Panc1 (cell line): Measurements from ENCODE around the gene BNIP5. TPM values are rescaled to one million over a fixed set of nuclear protein-coding genes. Genes with fewer than 3 reads are reported as not detected.

ENCODE experiments used
- ATAC-seq: fragments of 200-7000 bp; cut with Tn5 transposase; 2 replicates; pipeline ENCODE4 v1.9.1; 2020; ENCODE audit warnings: mild to moderate bottlenecking, moderate library complexity
- BruUV-seq: library from RNA; stranded (reverse); fragments of 400-500 nt; replicated peaks from 2 replicates; lab custom pipeline; 2021; lab: Mats Ljungman, UMichigan
- CTCF ChIA-PET: fragments of 300-600 bp; sonication (Branson Sonifier 250); formaldehyde crosslinking; loops from one replicate; lab custom pipeline; 2022; ENCODE audit warnings: antibody characterized with exemption; lab: Charles Lee
- POLR2A ChIA-PET: fragments of 300-600 bp; sonication (Branson Sonifier 250); formaldehyde crosslinking; loops from one replicate; lab custom pipeline; 2022; ENCODE audit warnings: antibody characterized with exemption; lab: Charles Lee
- DNase-seq: peaks from one replicate; pipeline ENCODE4 v3.0.0-alpha.2; 2010; ENCODE audit warnings: low read depth, low spot score
- H3K27ac ChIP-seq: 2 replicates; pipeline ENCODE4 v1.5.1; 2011; ENCODE audit warnings: mild to moderate bottlenecking, low read length, inconsistent platforms
- H3K27me3 ChIP-seq: fragments of 200-500 bp; sonication (Bioruptor generic); 2 replicates; pipeline ENCODE4 v1.6.0; 2014; ENCODE audit warnings: low read length, inconsistent platforms; ENCODE audit not compliant: control insufficient read depth, insufficient read depth
- H3K36me3 ChIP-seq: fragments of 200-500 bp; sonication (Bioruptor generic); 2 replicates; pipeline ENCODE4 v1.5.1; 2014; ENCODE audit warnings: inconsistent platforms, mild to moderate bottlenecking, low read length, moderate library complexity; ENCODE audit not compliant: control insufficient read depth, insufficient read depth
- H3K4me1 ChIP-seq: 2 replicates; pipeline ENCODE4 v1.5.1; 2011; ENCODE audit warnings: inconsistent platforms, mild to moderate bottlenecking, low read length, moderate library complexity; ENCODE audit not compliant: control insufficient read depth, insufficient read depth
- H3K4me3 ChIP-seq, 2 experiments: 2 replicates each; pipeline ENCODE4 v1.5.1; 2011 to 2012; ENCODE audit warnings: low read depth in 2 of 2, low read length in 2 of 2, mild to moderate bottlenecking in 2 of 2, inconsistent platforms in 1 of 2, moderate library complexity in 1 of 2
- H3K9me3 ChIP-seq: fragments of 200-500 bp; sonication (Bioruptor generic); 2 replicates; pipeline ENCODE4 v1.5.1; 2014; ENCODE audit warnings: low read depth, mild to moderate bottlenecking, inconsistent platforms, low read length, moderate library complexity; ENCODE audit not compliant: control insufficient read depth, insufficient read depth
- POLR2AphosphoS5 ChIP-seq: IDR thresholded peaks from 2 replicates; pipeline ENCODE4 v1.6.1; 2012; ENCODE audit warnings: mild to moderate bottlenecking, low read depth, low read length, moderate library complexity
- SIN3A ChIP-seq: IDR thresholded peaks from 2 replicates; pipeline ENCODE4 v1.6.1; 2012; ENCODE audit warnings: low read depth, mild to moderate bottlenecking, low read length, moderate library complexity, borderline replicate concordance; ENCODE audit not compliant: insufficient read depth
- TCF7L2 ChIP-seq: IDR thresholded peaks from 2 replicates; pipeline ENCODE4 v1.6.1; 2011; ENCODE audit warnings: mild to moderate bottlenecking, low read depth, low read length, inconsistent platforms
- in situ Hi-C: cut with HindIII; loops from 2 replicates; pipeline ENCODE4 v1.10.0; 2016; ENCODE audit warnings: low sequenced_read_pairs, low pct_unique_long_range_greater_than_20kb
- intact Hi-C: fragments of 100-400 bp; cut with micrococcal nuclease; formaldehyde crosslinking; loops from one replicate; pipeline ENCODE4 v1.10.0; 2022; ENCODE audit not compliant: unreplicated experiment
- total RNA-seq: library from RNA; stranded (reverse); gene quantifications from one replicate; pipeline ENCODE4 v1.2.1, GENCODE V29; 2021; ENCODE audit not compliant: unreplicated experiment
- TF ChIP-seq, protein P1 (sequence below), 2 experiments: IDR thresholded peaks; 2 replicates each; pipeline ENCODE4 v1.6.1; 2011 to 2012; ENCODE audit warnings: low read depth in 2 of 2, control low read depth in 1 of 2, low read length in 1 of 2, mild to moderate bottlenecking in 1 of 2, moderate library complexity in 1 of 2; ENCODE audit not compliant: insufficient read depth in 1 of 2
- TF ChIP-seq, protein P2 (sequence below): fragments of 450-650 bp; IDR thresholded peaks from 2 replicates; pipeline ENCODE4 v1.5.1; 2017; ENCODE audit warnings: mild to moderate bottlenecking

The BNIP5 gene
- total RNA-seq, 1 experiment from 2014 or later, result not detected

DNA sequence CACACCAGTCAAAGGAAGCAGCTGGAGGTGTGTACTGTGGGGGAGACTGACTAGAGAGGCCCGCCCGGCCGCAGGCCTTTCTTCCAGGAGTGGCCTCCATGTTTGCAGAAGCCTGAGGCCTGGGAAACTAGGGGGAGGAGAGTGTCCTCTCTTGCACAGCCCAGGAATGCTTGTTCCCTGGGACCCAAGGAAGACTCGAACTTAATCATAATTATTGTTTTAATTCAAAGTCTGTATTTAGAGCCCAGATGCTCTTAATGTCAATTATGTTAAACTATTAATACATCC, 23.1 kb downstream of the BNIP5 start:
- H3K9me3 ChIP-seq, result no peaks in the 10 kb centered on the region
- POLR2A ChIA-PET, result no interaction called here
- DNase-seq, result no peak
- BruUV-seq, result no TSS peak
- ATAC-seq, result no peak
- TF ChIP-seq POLR2AphosphoS5, result no peak
- TF ChIP-seq TCF7L2, result no peak
- TF ChIP-seq, protein P1, sequence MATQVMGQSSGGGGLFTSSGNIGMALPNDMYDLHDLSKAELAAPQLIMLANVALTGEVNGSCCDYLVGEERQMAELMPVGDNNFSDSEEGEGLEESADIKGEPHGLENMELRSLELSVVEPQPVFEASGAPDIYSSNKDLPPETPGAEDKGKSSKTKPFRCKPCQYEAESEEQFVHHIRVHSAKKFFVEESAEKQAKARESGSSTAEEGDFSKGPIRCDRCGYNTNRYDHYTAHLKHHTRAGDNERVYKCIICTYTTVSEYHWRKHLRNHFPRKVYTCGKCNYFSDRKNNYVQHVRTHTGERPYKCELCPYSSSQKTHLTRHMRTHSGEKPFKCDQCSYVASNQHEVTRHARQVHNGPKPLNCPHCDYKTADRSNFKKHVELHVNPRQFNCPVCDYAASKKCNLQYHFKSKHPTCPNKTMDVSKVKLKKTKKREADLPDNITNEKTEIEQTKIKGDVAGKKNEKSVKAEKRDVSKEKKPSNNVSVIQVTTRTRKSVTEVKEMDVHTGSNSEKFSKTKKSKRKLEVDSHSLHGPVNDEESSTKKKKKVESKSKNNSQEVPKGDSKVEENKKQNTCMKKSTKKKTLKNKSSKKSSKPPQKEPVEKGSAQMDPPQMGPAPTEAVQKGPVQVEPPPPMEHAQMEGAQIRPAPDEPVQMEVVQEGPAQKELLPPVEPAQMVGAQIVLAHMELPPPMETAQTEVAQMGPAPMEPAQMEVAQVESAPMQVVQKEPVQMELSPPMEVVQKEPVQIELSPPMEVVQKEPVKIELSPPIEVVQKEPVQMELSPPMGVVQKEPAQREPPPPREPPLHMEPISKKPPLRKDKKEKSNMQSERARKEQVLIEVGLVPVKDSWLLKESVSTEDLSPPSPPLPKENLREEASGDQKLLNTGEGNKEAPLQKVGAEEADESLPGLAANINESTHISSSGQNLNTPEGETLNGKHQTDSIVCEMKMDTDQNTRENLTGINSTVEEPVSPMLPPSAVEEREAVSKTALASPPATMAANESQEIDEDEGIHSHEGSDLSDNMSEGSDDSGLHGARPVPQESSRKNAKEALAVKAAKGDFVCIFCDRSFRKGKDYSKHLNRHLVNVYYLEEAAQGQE (IDR thresholded peaks at IDR 0.05; ENCODE audit: insufficient read depth in 1 of 2, low read depth in 2 of 2, low read length in 1 of 2), result no peak
- no peaks in the 10 kb centered on the region for H3K4me1 ChIP-seq
- CTCF ChIA-PET, result no interaction called here
- H3K27ac ChIP-seq, result no peak overlapping the region
- in situ Hi-C loops, result no loop called here
- intact Hi-C loops, result no loop called here
- H3K36me3 ChIP-seq, result no peaks in the 10 kb centered on the region
- peaks cover 3% of the 10 kb centered on the region; the same call in 1 of the 2 replicates for H3K27me3 ChIP-seq
- no peak overlapping the region for H3K4me3 ChIP-seq

DNA sequence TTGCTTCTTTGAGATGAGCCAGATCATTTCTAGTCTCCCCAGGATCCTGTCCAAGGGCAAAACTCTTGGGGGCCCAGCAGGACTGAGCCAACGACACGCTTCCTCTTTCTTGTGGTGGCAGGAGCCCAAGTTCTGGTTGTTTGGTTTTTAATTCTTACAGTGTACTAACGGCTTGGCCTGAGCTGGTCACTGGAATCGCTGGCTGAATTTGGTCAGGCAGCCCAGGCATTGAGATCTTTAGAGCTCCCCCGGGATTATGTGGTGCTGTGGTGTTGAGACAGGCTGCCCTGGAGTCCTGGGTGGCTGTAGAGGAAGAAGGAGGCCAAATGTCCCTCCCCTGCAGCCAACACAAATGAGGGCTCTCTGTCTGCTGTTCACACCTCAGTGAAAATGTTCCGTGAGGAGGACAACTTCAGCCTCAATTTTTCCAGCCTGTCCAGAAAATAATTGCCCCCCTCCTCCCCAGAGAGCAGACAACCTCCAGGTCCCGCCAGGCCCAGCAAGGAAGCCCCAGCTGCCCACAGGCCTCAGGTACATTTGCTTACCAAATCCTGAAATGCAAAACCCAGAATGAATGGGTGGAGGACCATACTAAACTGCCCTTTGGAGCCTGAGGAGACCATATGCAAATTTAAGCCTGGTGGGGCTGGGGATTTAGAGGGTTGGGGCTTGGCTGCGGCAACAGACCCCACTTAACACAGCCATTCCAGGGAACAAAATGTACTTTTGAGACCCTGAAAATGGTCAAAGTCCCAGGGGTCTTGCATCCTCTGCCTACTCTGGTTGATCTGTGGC, 23.6 kb downstream of the BNIP5 start:
- Histone ChIP-seq H3K36me3 (no peaks in the 10 kb centered on the region), H3K27me3 (peaks cover 3% of the 10 kb centered on the region; the same call in 1 of the 2 replicates), H3K4me1 (no peaks in the 10 kb centered on the region), H3K9me3 (no peaks in the 10 kb centered on the region), H3K4me3 (no peak overlapping the region), H3K27ac (no peak overlapping the region)
- no peak for TF ChIP-seq TCF7L2
- TF ChIP-seq, protein P2, sequence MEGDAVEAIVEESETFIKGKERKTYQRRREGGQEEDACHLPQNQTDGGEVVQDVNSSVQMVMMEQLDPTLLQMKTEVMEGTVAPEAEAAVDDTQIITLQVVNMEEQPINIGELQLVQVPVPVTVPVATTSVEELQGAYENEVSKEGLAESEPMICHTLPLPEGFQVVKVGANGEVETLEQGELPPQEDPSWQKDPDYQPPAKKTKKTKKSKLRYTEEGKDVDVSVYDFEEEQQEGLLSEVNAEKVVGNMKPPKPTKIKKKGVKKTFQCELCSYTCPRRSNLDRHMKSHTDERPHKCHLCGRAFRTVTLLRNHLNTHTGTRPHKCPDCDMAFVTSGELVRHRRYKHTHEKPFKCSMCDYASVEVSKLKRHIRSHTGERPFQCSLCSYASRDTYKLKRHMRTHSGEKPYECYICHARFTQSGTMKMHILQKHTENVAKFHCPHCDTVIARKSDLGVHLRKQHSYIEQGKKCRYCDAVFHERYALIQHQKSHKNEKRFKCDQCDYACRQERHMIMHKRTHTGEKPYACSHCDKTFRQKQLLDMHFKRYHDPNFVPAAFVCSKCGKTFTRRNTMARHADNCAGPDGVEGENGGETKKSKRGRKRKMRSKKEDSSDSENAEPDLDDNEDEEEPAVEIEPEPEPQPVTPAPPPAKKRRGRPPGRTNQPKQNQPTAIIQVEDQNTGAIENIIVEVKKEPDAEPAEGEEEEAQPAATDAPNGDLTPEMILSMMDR, result no peak
- no peak for TF ChIP-seq POLR2AphosphoS5
- TF ChIP-seq, protein P1 (IDR thresholded peaks at IDR 0.05; ENCODE audit: insufficient read depth in 1 of 2, low read depth in 2 of 2, low read length in 1 of 2), result no peak
- TF ChIP-seq SIN3A, result no peak
- DNase-seq (no peak), ATAC-seq (no peak)
- intact Hi-C loops (no loop called here), in situ Hi-C loops (no loop called here)
- ChIA-PET POLR2A (no interaction called here), CTCF (interaction anchor here (0.8 to 1.3 kb wide), 2 partner anchors 11 to 28 kb away, joined by 3 read pairs; no protein-coding TSS in a partner anchor)
- no TSS peak for BruUV-seq
